IMR-90 (cell line): ENCODE results near the gene ERC2. TPM values are rescaled to one million over a fixed set of nuclear protein-coding genes. Genes with fewer than 3 reads are reported as not detected.

Experiments
- ATAC-seq: fragments of 200-7000 bp; cut with Tn5 transposase; 2 replicates; pipeline ENCODE4 v1.9.1; 2020; ENCODE audit warnings: low read depth, mild to moderate bottlenecking, moderate library complexity
- BruUV-seq: library from RNA; stranded (reverse); fragments of 400-500 nt; replicated peaks from 2 replicates; lab custom pipeline; 2021; lab: Mats Ljungman, UMichigan
- CTCF ChIA-PET: fragments of 300-600 bp; formaldehyde crosslinking; extraction: SDS; loops from one replicate; lab custom pipeline; 2021; ENCODE audit warnings: antibody characterized with exemption; lab: Yijun Ruan, JAX
- POLR2A ChIA-PET: fragments of 300-600 bp; sonication (Branson Sonifier 250); formaldehyde crosslinking; loops from one replicate; lab custom pipeline; 2022; ENCODE audit warnings: antibody characterized with exemption; ENCODE audit not compliant: unreplicated experiment; lab: Charles Lee
- DNase-seq: peaks from one replicate; pipeline ENCODE4 v3.0.0; 2013
- H2AFZ ChIP-seq: replicated peaks from 2 replicates; pipeline ENCODE3; 2013; ENCODE audit warnings: low read length, mild to moderate bottlenecking; ENCODE audit not compliant: poor library complexity
- H2AK5ac ChIP-seq: 2 replicates; pipeline ENCODE4 v1.6.1; 2013; ENCODE audit warnings: low read depth, low read length, inconsistent platforms
- H2AK9ac ChIP-seq: replicated peaks from 2 replicates; pipeline ENCODE3; 2013; ENCODE audit warnings: mild to moderate bottlenecking, low read depth, low read length, moderate library complexity; ENCODE audit not compliant: poor library complexity
- H2BK120ac ChIP-seq: 2 replicates; pipeline ENCODE4 v1.6.1; 2013; ENCODE audit warnings: low read depth, low read length, inconsistent platforms
- H2BK15ac ChIP-seq: 3 replicates; pipeline ENCODE4 v1.6.1; 2013; ENCODE audit warnings: low read depth, low read length, inconsistent platforms
- H2BK20ac ChIP-seq: 2 replicates; pipeline ENCODE4 v1.6.1; 2013; ENCODE audit warnings: low read depth, mild to moderate bottlenecking, inconsistent platforms, low read length, moderate library complexity
- H2BK5ac ChIP-seq: 2 replicates; pipeline ENCODE4 v1.6.1; 2013; ENCODE audit warnings: mild to moderate bottlenecking, low read depth, low read length, inconsistent platforms; ENCODE audit not compliant: poor library complexity, severe bottlenecking
- H3K14ac ChIP-seq: replicated peaks from 2 replicates; pipeline ENCODE4 v1.6.1; 2013; ENCODE audit warnings: low read depth, low read length, inconsistent platforms
- H3K18ac ChIP-seq: 2 replicates; pipeline ENCODE4 v1.6.1; 2013; ENCODE audit warnings: low read depth, low read length, control low read depth
- H3K23ac ChIP-seq: 2 replicates; pipeline ENCODE4 v1.6.1; 2013; ENCODE audit warnings: low read depth, low read length, inconsistent platforms
- H3K27ac ChIP-seq: 2 replicates; pipeline ENCODE4 v1.5.1; 2013; ENCODE audit warnings: mild to moderate bottlenecking, control low read depth, low read length; ENCODE audit not compliant: insufficient read depth
- H3K27me3 ChIP-seq: 2 replicates; pipeline ENCODE4 v1.6.1; 2013; ENCODE audit warnings: low read length; ENCODE audit not compliant: control insufficient read depth, insufficient read depth
- H3K36me3 ChIP-seq: 2 replicates; pipeline ENCODE4 v1.6.1; 2013; ENCODE audit warnings: low read length, mixed read lengths; ENCODE audit not compliant: control insufficient read depth, insufficient read depth
- H3K4ac ChIP-seq: 2 replicates; pipeline ENCODE4 v1.6.1; 2013; ENCODE audit warnings: low read depth, low read length, inconsistent platforms
- H3K4me1 ChIP-seq: 2 replicates; pipeline ENCODE4 v1.6.1; 2013; ENCODE audit warnings: low read length, mixed read lengths; ENCODE audit not compliant: control insufficient read depth, insufficient read depth
- H3K4me2 ChIP-seq: 2 replicates; pipeline ENCODE4 v1.6.1; 2013; ENCODE audit warnings: low read depth, mild to moderate bottlenecking, control low read depth, low read length, moderate library complexity
- H3K4me3 ChIP-seq: 2 replicates; pipeline ENCODE4 v1.5.1; 2013; ENCODE audit warnings: low read depth, mild to moderate bottlenecking, control low read depth, low read length, moderate library complexity; ENCODE audit not compliant: insufficient read depth
- H3K56ac ChIP-seq: 2 replicates; pipeline ENCODE4 v1.6.1; 2013; ENCODE audit warnings: low read length, inconsistent platforms; ENCODE audit not compliant: insufficient read depth; ENCODE audit errors: extremely low read depth
- H3K79me1 ChIP-seq, 2 experiments: 2 replicates each; pipeline ENCODE4 v1.6.1; 2013; ENCODE audit warnings: low read length in 2 of 2, inconsistent platforms in 1 of 2, low read depth in 1 of 2
- H3K9ac ChIP-seq: 2 replicates; pipeline ENCODE4 v1.6.1; 2013; ENCODE audit warnings: low read depth, low read length, control low read depth
- H3K9me1 ChIP-seq: 2 replicates; pipeline ENCODE4 v1.6.1; 2013; ENCODE audit warnings: low read length, inconsistent platforms; ENCODE audit not compliant: insufficient read depth
- H3K9me3 ChIP-seq: 2 replicates; pipeline ENCODE4 v1.6.1; 2013; ENCODE audit warnings: low read length; ENCODE audit not compliant: control insufficient read depth, insufficient read depth
- H4K20me1 ChIP-seq: 2 replicates; pipeline ENCODE4 v1.6.1; 2013; ENCODE audit warnings: low read length, inconsistent platforms; ENCODE audit not compliant: insufficient read depth
- H4K5ac ChIP-seq: 2 replicates; pipeline ENCODE4 v1.6.1; 2013; ENCODE audit warnings: mild to moderate bottlenecking, low read depth, low read length, control low read depth
- H4K8ac ChIP-seq, 2 experiments: 2 replicates each; pipeline ENCODE4 v1.6.1; 2013; ENCODE audit warnings: low read depth in 2 of 2, low read length in 2 of 2, control low read depth in 1 of 2, inconsistent platforms in 1 of 2
- H4K91ac ChIP-seq: 2 replicates; pipeline ENCODE4 v1.6.1; 2013; ENCODE audit warnings: low read depth, low read length, inconsistent platforms; ENCODE audit not compliant: insufficient read depth
- BHLHE40 ChIP-seq: fragments of 150-350 bp; IDR thresholded peaks from 2 replicates; pipeline ENCODE4 v1.6.1; 2016; ENCODE audit warnings: mild to moderate bottlenecking, low read depth, low read length
- CEBPB ChIP-seq: IDR thresholded peaks from 2 replicates; pipeline ENCODE4 v1.6.1; 2012; ENCODE audit warnings: low read depth, low read length, improper control_type of control experiment
- FOS ChIP-seq: fragments of 150-350 bp; IDR thresholded peaks from 2 replicates; pipeline ENCODE4 v1.6.1; 2016; ENCODE audit warnings: low read depth, low read length
- MAFK ChIP-seq: IDR thresholded peaks from 2 replicates; pipeline ENCODE4 v1.6.1; 2012; ENCODE audit warnings: low read depth, low read length, improper control_type of control experiment
- MXI1 ChIP-seq: IDR thresholded peaks from 2 replicates; pipeline ENCODE4 v1.6.1; 2012; ENCODE audit warnings: low read depth, mild to moderate bottlenecking, low read length, moderate library complexity, borderline replicate concordance
- NFE2L2 ChIP-seq: fragments of 150-350 bp; IDR thresholded peaks from 2 replicates; pipeline ENCODE4 v1.6.1; 2016; ENCODE audit warnings: low read depth, mild to moderate bottlenecking, low read length
- POLR2A ChIP-seq: IDR thresholded peaks from 2 replicates; pipeline ENCODE4 v1.6.1; 2012; ENCODE audit warnings: mild to moderate bottlenecking, low read depth, low read length
- RFX5 ChIP-seq: IDR thresholded peaks from 2 replicates; pipeline ENCODE4 v1.8.0; 2012; ENCODE audit warnings: low read depth, mild to moderate bottlenecking, low read length, moderate library complexity
- SMC3 ChIP-seq: fragments of 150-350 bp; IDR thresholded peaks from 2 replicates; pipeline ENCODE4 v1.6.1; 2016; ENCODE audit warnings: low read depth, mild to moderate bottlenecking, antibody characterized with exemption, low read length, moderate library complexity
- WGBS, 2 experiments: methylation state at CpG; one replicate each; pipeline versions ENCODE4 v1.1.5 to v1.1.7; 2013; ENCODE audit warnings: missing lambda C conversion rate in 2 of 2; ENCODE audit not compliant: insufficient read length in 1 of 2; ENCODE audit errors: extremely low coverage in 2 of 2; 5-methylcytosine and 5-hydroxymethylcytosine counted together
- dilution Hi-C: fragments of 300-500 bp; cut with HindIII; formaldehyde crosslinking; loops from one replicate; pipeline ENCODE4 v1.14.3; 2018; ENCODE audit warnings: low sequenced_read_pairs; ENCODE audit not compliant: unreplicated experiment
- in situ Hi-C: fragments of 300-500 bp; cut with MboI; formaldehyde crosslinking; loops from 3 replicates; pipeline ENCODE4 v1.14.3; 2019; ENCODE audit warnings: low sequenced_read_pairs, inconsistent platforms, mixed read lengths
- intact Hi-C: fragments of 100-400 bp; cut with micrococcal nuclease; formaldehyde crosslinking; loops from 2 replicates; pipeline ENCODE4 v1.10.0; 2022
- polyA plus RNA-seq, 3 experiments: library from polyadenylated mRNA; depleted of rRNA; stranded (reverse); fragments of >200 nt; gene quantifications; 2 replicates each; pipeline ENCODE4 v1.2.3, GENCODE V29; 2012; ENCODE audit warnings: low replicate concordance in 1 of 3
- total RNA-seq: library from RNA; depleted of rRNA; stranded (reverse); fragments of >200 nt; gene quantifications from 2 replicates; pipeline ENCODE4 v1.2.3, GENCODE V29; 2012
- TF ChIP-seq, protein P1 (sequence below): fragments of 150-350 bp; IDR thresholded peaks from 2 replicates; pipeline ENCODE4 v1.6.1; 2016; ENCODE audit warnings: low read depth, mild to moderate bottlenecking, low read length, moderate library complexity, borderline replicate concordance
- TF ChIP-seq, protein P2 (sequence below): conservative IDR thresholded peaks from 2 replicates; pipeline ENCODE4 v1.5.1; 2012; ENCODE audit warnings: mild to moderate bottlenecking, low read depth, low read length, improper control_type of control experiment
- TF ChIP-seq, protein P3 (sequence below): fragments of 150-350 bp; IDR thresholded peaks from 2 replicates; pipeline ENCODE4 v1.6.1; 2017; ENCODE audit warnings: mild to moderate bottlenecking, antibody characterized with exemption, low read length, low read depth

ERC2 gene
- total and polyA plus RNA-seq, 2 of the 4 experiments (the other 2 are of a cell fraction), result 0.17 to 0.18 TPM

DNA sequence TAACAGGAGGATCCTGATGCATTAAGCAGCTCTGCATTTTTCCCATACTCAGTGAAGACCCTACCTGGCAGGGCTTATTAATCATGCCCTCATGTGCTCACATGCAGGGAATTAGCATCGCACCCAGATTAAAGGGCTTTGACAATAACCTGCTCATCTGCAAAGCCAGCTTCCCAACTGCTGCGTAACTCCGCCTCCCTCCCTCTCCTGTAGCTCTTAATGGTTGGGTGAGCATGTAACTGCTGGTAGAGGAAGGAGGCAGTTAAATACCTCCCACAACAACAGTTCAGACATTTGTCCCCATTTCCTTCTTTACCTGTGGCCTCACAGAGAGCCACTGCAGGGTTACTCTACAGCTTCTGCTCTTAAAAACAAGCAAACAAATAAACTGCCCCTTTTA, 777.5 kb downstream of the ERC2 start:
- in situ Hi-C loops, result no loop called here

More for the DNA sequence above, 777.5 kb downstream of the ERC2 start:
- H3K4me2 ChIP-seq, result no peak overlapping the region
- POLR2A ChIA-PET, result no interaction called here
- peak overlapping the region; percentile 30 for H2BK20ac ChIP-seq
- no peaks in the 10 kb centered on the region for H3K36me3 ChIP-seq
- no peak overlapping the region for H4K5ac ChIP-seq
- BruUV-seq, result no TSS peak
- H2AFZ ChIP-seq, result no peak overlapping the region
- H2BK15ac ChIP-seq, result peak overlapping the region; percentile 61; the same call in 2 of the 3 replicates
- H3K4me1 ChIP-seq, result peaks cover 12% of the 10 kb centered on the region
- no peaks in the 10 kb centered on the region for H4K20me1 ChIP-seq
- no peak overlapping the region for H3K4ac ChIP-seq
- H4K8ac ChIP-seq, result no peak overlapping the region
- 0 out of 2 replicates have a peak overlapping the region, but pooled peaks have one; percentile 16 for H2AK5ac ChIP-seq
- H3K56ac ChIP-seq, result no peak overlapping the region
- peaks cover 11% of the 10 kb centered on the region for H3K9me1 ChIP-seq
- TF ChIP-seq SMC3, result no peak
- no peak for TF ChIP-seq BHLHE40
- no peak for TF ChIP-seq FOS
- TF ChIP-seq RFX5, result no peak
- TF ChIP-seq, protein P1, sequence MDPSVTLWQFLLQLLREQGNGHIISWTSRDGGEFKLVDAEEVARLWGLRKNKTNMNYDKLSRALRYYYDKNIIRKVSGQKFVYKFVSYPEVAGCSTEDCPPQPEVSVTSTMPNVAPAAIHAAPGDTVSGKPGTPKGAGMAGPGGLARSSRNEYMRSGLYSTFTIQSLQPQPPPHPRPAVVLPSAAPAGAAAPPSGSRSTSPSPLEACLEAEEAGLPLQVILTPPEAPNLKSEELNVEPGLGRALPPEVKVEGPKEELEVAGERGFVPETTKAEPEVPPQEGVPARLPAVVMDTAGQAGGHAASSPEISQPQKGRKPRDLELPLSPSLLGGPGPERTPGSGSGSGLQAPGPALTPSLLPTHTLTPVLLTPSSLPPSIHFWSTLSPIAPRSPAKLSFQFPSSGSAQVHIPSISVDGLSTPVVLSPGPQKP, result no peak
- TF ChIP-seq, protein P2, sequence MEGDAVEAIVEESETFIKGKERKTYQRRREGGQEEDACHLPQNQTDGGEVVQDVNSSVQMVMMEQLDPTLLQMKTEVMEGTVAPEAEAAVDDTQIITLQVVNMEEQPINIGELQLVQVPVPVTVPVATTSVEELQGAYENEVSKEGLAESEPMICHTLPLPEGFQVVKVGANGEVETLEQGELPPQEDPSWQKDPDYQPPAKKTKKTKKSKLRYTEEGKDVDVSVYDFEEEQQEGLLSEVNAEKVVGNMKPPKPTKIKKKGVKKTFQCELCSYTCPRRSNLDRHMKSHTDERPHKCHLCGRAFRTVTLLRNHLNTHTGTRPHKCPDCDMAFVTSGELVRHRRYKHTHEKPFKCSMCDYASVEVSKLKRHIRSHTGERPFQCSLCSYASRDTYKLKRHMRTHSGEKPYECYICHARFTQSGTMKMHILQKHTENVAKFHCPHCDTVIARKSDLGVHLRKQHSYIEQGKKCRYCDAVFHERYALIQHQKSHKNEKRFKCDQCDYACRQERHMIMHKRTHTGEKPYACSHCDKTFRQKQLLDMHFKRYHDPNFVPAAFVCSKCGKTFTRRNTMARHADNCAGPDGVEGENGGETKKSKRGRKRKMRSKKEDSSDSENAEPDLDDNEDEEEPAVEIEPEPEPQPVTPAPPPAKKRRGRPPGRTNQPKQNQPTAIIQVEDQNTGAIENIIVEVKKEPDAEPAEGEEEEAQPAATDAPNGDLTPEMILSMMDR, result no peak
- no peak for TF ChIP-seq MAFK
- no peak for TF ChIP-seq CEBPB
- TF ChIP-seq POLR2A, result no peak
- no peak for TF ChIP-seq MXI1
- TF ChIP-seq NFE2L2, result no peak
- TF ChIP-seq, protein P3, sequence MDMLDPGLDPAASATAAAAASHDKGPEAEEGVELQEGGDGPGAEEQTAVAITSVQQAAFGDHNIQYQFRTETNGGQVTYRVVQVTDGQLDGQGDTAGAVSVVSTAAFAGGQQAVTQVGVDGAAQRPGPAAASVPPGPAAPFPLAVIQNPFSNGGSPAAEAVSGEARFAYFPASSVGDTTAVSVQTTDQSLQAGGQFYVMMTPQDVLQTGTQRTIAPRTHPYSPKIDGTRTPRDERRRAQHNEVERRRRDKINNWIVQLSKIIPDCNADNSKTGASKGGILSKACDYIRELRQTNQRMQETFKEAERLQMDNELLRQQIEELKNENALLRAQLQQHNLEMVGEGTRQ, result no peak
- H4K91ac ChIP-seq, result peak overlapping the region; percentile 29; the same call in 1 of the 2 replicates
- dilution Hi-C loops (no loop called here), intact Hi-C loops (no loop called here)
- WGBS, 2 experiments, result no CpG with 5 or more reads among the region's 3 CpGs
- H3K18ac ChIP-seq, result no peak overlapping the region
- CTCF ChIA-PET, result no interaction called here
- no peak overlapping the region; the same call in 1 of the 2 replicates for H3K14ac ChIP-seq
- no peak overlapping the region for H2AK9ac ChIP-seq
- no peak overlapping the region for H3K27ac ChIP-seq
- no peak overlapping the region for H3K23ac ChIP-seq
- no peak for ATAC-seq
- no peak overlapping the region for H3K4me3 ChIP-seq
- H2BK5ac ChIP-seq, result no peak overlapping the region
- no peaks in the 10 kb centered on the region for H3K79me1 ChIP-seq
- no peaks in the 10 kb centered on the region for H3K9me3 ChIP-seq
- no peak overlapping the region for H3K9ac ChIP-seq
- peak overlapping the region; percentile 42; the same call in 1 of the 2 replicates for H2BK120ac ChIP-seq
- no peak for DNase-seq
- H3K27me3 ChIP-seq, result no peaks in the 10 kb centered on the region
